GM10266 (cell line): ENCODE measurements around the gene SLC24A3.

Experiments used
- DNase-seq: peaks from one replicate; pipeline ENCODE4 v3.0.0; 2012; ENCODE audit errors: extremely low spot score
- TF ChIP-seq, protein P1 (sequence below): IDR thresholded peaks from 2 replicates; pipeline ENCODE4 v1.5.1; 2012; ENCODE audit warnings: mild to moderate bottlenecking, low read depth; ENCODE audit not compliant: control insufficient read depth, insufficient read depth; ENCODE audit errors: missing control alignments

SLC24A3 gene

DNA sequence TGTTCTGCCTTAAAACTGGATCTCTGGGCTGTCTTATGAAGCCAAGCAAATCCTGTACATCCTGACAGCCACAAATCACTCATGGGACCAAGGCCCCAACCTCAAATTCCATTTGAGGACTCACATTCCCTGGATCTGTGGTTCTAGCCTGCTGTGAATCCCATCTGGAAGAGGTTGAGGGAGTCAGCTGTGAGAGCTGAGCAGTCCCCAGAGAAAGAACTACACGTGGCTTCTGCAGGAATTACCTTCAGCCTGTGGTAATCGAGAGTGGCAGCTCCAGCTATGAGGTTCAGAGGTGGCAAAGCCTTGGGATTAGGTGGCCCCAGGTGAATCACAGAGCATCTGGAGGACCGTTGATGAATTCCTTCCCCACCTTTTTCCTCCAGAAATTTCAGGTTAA, 245.2 kb downstream of the SLC24A3 start:
- TF ChIP-seq, protein P1, sequence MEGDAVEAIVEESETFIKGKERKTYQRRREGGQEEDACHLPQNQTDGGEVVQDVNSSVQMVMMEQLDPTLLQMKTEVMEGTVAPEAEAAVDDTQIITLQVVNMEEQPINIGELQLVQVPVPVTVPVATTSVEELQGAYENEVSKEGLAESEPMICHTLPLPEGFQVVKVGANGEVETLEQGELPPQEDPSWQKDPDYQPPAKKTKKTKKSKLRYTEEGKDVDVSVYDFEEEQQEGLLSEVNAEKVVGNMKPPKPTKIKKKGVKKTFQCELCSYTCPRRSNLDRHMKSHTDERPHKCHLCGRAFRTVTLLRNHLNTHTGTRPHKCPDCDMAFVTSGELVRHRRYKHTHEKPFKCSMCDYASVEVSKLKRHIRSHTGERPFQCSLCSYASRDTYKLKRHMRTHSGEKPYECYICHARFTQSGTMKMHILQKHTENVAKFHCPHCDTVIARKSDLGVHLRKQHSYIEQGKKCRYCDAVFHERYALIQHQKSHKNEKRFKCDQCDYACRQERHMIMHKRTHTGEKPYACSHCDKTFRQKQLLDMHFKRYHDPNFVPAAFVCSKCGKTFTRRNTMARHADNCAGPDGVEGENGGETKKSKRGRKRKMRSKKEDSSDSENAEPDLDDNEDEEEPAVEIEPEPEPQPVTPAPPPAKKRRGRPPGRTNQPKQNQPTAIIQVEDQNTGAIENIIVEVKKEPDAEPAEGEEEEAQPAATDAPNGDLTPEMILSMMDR = no peak
- DNase-seq = no peak

DNA sequence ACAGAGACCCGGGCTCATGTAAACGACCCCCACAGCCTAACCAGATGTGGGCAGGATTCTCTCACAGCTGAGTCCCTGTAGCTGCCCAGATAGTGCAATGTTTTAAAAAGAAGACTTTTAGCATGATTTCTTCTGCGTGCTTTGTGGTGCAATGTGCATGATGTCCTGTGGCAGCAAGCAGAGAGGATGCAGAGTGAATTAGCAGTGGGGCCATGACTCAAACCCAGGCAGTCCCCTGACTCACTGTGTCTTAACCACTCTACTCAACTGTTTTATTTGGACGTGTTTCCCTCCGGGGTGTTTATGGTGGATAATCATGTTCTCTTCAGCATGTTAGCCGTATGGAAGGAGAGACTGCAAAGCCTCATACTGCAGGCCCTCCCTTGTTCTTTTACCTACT, 247.9 kb downstream of the SLC24A3 start:
- TF ChIP-seq, protein P1 = no peak
- DNase-seq = no peak

DNA sequence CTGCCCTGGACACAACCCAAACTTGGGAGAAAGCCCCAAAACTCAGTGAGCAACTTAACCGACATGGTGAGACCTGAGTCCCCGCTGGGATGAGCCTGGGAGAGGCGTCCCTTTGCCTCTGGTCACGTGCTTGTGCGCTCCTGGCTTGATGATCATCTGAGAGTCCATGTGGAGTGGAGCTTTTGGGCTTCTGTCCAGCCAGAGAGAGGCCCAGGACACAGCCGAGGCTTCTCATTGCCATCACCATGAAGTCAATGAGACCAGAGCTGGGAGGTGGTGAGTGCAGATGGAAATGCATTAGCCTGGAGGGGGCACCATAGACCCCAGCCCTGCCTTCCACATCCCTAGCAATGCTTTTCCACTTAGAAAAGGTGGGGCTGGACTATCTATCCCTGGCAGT, 250.0 kb downstream of the SLC24A3 start:
- DNase-seq = no peak
- TF ChIP-seq, protein P1 = no peak

DNA sequence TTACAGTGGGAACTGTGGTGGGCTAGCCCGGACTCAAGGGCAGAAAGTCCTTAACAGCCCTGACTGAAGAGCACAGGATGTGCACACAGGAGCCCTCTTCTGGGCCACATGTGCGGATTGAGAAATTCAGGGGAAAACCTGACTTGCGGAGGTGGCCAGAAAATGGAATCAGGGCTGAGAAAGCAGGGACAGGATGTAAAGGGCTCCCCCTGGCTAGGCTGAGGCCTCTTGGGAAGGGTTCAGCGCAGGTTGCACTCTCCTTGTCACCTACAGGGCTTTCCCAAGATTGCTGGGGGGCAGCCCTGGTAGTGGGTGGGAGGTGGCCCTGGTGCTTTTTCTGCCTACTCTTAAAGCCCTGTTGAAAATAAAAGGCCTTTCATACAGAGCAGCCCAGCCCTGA, 251.2 kb downstream of the SLC24A3 start:
- TF ChIP-seq, protein P1 = no peak
- no peak for DNase-seq

DNA sequence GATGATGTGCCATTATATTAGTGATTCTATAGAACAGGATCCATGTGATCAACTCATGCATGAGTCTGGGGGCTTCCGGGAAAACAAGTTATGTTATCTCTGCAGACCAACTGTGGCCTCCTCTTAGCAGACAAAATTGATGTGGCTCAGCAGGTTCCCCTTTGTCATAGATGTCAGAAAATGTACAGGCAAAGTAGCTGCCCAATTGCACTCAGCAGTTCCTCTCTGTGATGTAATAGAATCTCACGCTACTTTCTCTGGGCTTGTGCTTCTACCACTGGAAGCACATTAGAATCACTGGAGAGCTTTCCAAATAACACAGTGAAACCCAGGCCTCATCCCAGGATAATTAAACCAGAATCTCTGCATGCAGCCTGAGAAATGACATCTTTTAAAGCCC, 253.1 kb downstream of the SLC24A3 start:
- TF ChIP-seq, protein P1 = no peak
- no peak for DNase-seq

DNA sequence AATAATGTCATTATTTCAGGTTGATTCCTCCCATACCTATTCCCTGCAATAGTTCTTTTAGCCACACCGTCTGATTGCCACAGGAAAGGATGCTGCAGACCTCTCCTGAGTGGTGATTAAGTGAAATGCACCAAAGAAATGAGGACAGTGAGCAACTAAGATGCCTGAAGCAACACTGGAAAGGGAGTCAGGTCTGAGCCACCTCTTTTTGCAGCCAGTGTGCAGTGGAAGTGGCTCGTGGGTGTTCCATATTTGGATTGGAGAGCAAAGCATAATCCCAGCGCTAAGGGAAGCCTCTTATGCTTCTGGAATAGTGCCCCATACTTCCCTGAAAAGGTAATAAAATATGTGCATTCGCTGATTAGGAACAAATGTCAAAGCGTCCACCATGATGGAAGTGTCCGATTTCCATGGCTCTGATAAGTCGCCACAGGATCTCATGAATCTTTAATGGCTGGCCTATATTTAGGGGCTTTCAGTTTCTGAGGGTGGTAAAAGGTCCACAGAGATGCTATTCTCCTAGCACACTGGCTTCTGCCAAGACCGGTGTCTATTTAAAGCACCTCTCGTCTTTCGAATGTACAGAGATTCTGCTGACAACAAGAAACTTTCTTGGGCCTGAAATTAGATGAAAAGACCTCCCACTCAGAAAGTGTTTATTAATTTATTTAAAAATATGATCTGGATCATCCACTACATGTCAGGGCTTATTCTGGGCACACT, 253.9 kb downstream of the SLC24A3 start:
- TF ChIP-seq, protein P1 = no peak
- no peak for DNase-seq

DNA sequence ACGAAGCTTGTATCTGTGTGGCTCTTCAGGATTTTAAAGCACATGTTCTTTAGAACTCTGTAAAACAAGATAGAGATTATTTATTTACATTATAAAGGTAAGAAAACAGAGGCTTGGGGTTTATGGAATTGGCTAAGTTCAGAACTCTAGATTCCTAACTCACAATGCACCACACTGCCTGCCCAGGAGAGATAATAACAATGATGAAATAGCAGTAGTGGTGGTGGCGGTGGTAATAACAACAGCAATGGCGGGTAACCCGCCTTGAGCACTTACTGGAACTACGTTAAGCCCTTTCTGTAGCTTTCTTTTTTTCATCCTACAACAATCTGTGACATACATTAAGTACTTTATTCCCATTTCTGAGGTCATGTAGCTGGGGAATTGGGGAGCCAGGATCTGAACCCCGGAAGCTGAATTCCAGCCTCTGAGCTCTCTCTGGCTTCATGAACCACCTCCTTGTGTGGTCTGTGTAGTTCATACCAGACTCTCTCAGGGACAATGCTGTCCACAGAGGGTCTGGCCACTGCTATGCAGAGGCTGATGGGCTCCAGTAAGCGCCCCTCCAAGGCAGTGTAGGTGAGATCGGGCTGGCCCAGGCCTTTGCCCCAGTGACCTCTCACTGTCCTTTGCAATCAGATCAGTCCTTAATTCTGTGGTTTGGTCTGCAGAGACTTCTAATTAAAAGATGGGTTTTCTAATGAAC, 260.9 kb downstream of the SLC24A3 start:
- TF ChIP-seq, protein P1 = no peak

More for the DNA sequence above, 260.9 kb downstream of the SLC24A3 start:
- DNase-seq = no peak
